K562 (cell line): Measurements from ENCODE around the gene KLK1. TPM values are rescaled to one million over a fixed set of nuclear protein-coding genes. Genes with fewer than 3 reads are reported as not detected.

Experiments used
- ATAC-seq: fragments of 200-7000 bp; cut with Tn5 transposase; 3 replicates; pipeline ENCODE4 v1.9.1; 2020; ENCODE audit warnings: moderate library complexity
- BruUV-seq: library from RNA; stranded (reverse); fragments of 400-500 nt; replicated peaks from 2 replicates; lab custom pipeline; 2021; lab: Mats Ljungman, UMichigan
- CTCF ChIA-PET: fragments of 300-600 bp; formaldehyde crosslinking; extraction: SDS; loops from one replicate; lab custom pipeline; 2021; ENCODE audit warnings: low intra/inter-chr PET ratio; lab: Yijun Ruan, JAX
- POLR2A ChIA-PET: fragments of 300-600, 350-650 bp; sonication (Branson Sonifier 250); formaldehyde crosslinking; extraction: SDS; loops from one replicate; lab custom pipeline; 2021; ENCODE audit warnings: antibody characterized with exemption, inconsistent platforms; lab: Yijun Ruan, JAX
- DNase-seq, 4 experiments: peaks; one replicate each; pipeline versions ENCODE4 v3.0.0 to v3.0.0-alpha.2; 2011 to 2018; ENCODE audit warnings: low spot score in 3 of 4, mixed read lengths in 3 of 4; ENCODE audit errors: extremely low read depth in 1 of 4
- FAIRE-seq: peaks from 2 replicates; lab custom pipeline; 2011; peaks lifted over from hg19 to GRCh38; lab: Jason Lieb, UNC
- H2AFZ ChIP-seq: 2 replicates; pipeline ENCODE4 v1.6.0; 2011; ENCODE audit warnings: low read depth, low read length, control low read depth, inconsistent platforms
- H3K27ac ChIP-seq: fragments of 200-600 bp; 3 replicates; pipeline ENCODE4 v1.8.0; 2011; ENCODE audit warnings: low read depth, mild to moderate bottlenecking, control low read depth, inconsistent platforms, low read length, moderate library complexity, mixed read lengths; ENCODE audit errors: extremely low read depth
- H3K27me3 ChIP-seq, 2 experiments: fragments of 300-600 bp in 1 of 2; 2 replicates in 1 of 2; 3 replicates in 1 of 2; pipeline versions ENCODE4 v1.6.0 to v1.8.0; 2011; ENCODE audit warnings: inconsistent platforms in 2 of 2, low read length in 2 of 2, mild to moderate bottlenecking in 1 of 2, mixed read lengths in 1 of 2, moderate library complexity in 1 of 2; ENCODE audit not compliant: control insufficient read depth in 2 of 2, insufficient read depth in 2 of 2
- H3K36me3 ChIP-seq: fragments of 300-600 bp; 3 replicates; pipeline ENCODE4 v1.8.0; 2011; ENCODE audit warnings: mild to moderate bottlenecking, low read length, inconsistent platforms; ENCODE audit not compliant: control insufficient read depth, insufficient read depth
- H3K4me1 ChIP-seq, 2 experiments: fragments of 200-600 bp in 1 of 2; replicated peaks in 1 of 2; 2 replicates in 1 of 2; 3 replicates in 1 of 2; pipeline versions ENCODE4 v1.5.1 to v1.8.0; 2011; ENCODE audit warnings: inconsistent platforms in 2 of 2, low read length in 2 of 2, mild to moderate bottlenecking in 1 of 2, mixed read lengths in 1 of 2, moderate library complexity in 1 of 2; ENCODE audit not compliant: control insufficient read depth in 2 of 2, insufficient read depth in 2 of 2
- H3K4me2 ChIP-seq: 2 replicates; pipeline ENCODE4 v1.6.1; 2011; ENCODE audit warnings: low read length, control low read depth, inconsistent platforms, mixed read lengths; ENCODE audit not compliant: insufficient read depth
- H3K4me3 ChIP-seq: fragments of 200-600 bp; sonication (generic), shearing (Covaris generic); 2 replicates; pipeline ENCODE4 v1.5.1; 2016; ENCODE audit warnings: control low read depth, inconsistent platforms
- H3K79me2 ChIP-seq: fragments of 200-600 bp; 3 replicates; pipeline ENCODE4 v1.8.0; 2011; ENCODE audit warnings: low read length, inconsistent platforms; ENCODE audit not compliant: control insufficient read depth, insufficient read depth
- H3K9ac ChIP-seq, 2 experiments: 2 replicates each; pipeline versions ENCODE4 v1.6.0 to v1.6.1; 2011; ENCODE audit warnings: low read depth in 2 of 2, low read length in 2 of 2, control low read depth in 1 of 2, inconsistent platforms in 1 of 2, mild to moderate bottlenecking in 1 of 2, mixed read lengths in 1 of 2; ENCODE audit not compliant: insufficient read depth in 1 of 2
- H3K9me1 ChIP-seq: one replicate; pipeline ENCODE4 v1.6.0; 2011; ENCODE audit warnings: inconsistent platforms, mild to moderate bottlenecking, low read length, moderate library complexity; ENCODE audit not compliant: control insufficient read depth, insufficient read depth
- H3K9me3 ChIP-seq: replicated peaks from 2 replicates; pipeline ENCODE4 v1.5.1; 2011; ENCODE audit warnings: low read depth, low read length, inconsistent platforms; ENCODE audit not compliant: control insufficient read depth, insufficient read depth
- H4K20me1 ChIP-seq: replicated peaks from 2 replicates; pipeline ENCODE4 v1.6.1; 2011; ENCODE audit warnings: low read length, inconsistent platforms, mixed read lengths; ENCODE audit not compliant: control insufficient read depth, insufficient read depth
- ELK1 ChIP-seq: sonication (generic); formaldehyde crosslinking; IDR thresholded peaks from 2 replicates; pipeline ENCODE4 v1.8.1; 2022; ENCODE audit warnings: missing genetic modification reagents
- PCBP1 ChIP-seq: fragments of 200-400 bp; formaldehyde crosslinking; IDR thresholded peaks from 2 replicates; pipeline ENCODE4 v1.6.1; 2018; ENCODE audit warnings: mild to moderate bottlenecking, low read depth, low read length; ENCODE audit not compliant: poor library complexity, severe bottlenecking
- PYGO2 ChIP-seq: fragments of 450-650 bp; IDR thresholded peaks from 2 replicates; pipeline ENCODE4 v1.6.1; 2016; ENCODE audit warnings: mild to moderate bottlenecking, missing genetic modification characterization, moderate library complexity, missing compliant biosample characterization
- ZFX ChIP-seq: sonication (generic); formaldehyde crosslinking; IDR thresholded peaks from 2 replicates; pipeline ENCODE4 v1.8.0; 2022; ENCODE audit warnings: mild to moderate bottlenecking, missing genetic modification reagents, moderate library complexity
- ZNF830 ChIP-seq: fragments of 250-450 bp; sonication (Bioruptor Pico); IDR thresholded peaks from 2 replicates; pipeline ENCODE4 v1.5.0; 2021; ENCODE audit warnings: mild to moderate bottlenecking
- WGBS: fragments of 100-300 bp; shearing (Covaris generic); methylation state at CpG from one replicate; pipeline ENCODE4 v1.1.6; 2016; ENCODE audit warnings: low coverage, mixed read lengths; ENCODE audit not compliant: insufficient coverage; ENCODE audit errors: missing lambda C conversion rate; 5-methylcytosine and 5-hydroxymethylcytosine counted together
- in situ Hi-C: fragments of 300-500 bp; cut with MboI; formaldehyde crosslinking; loops from 4 replicates; pipeline ENCODE4 v1.15.0; 2018; ENCODE audit warnings: inconsistent platforms, mixed read lengths
- intact Hi-C: fragments of 100-400 bp; cut with micrococcal nuclease; formaldehyde crosslinking; loops from 2 replicates; pipeline ENCODE4 v1.14.2; 2022
- polyA plus RNA-seq, 8 experiments: library from polyadenylated mRNA; depleted of rRNA in 4 of 8; stranded (reverse) in 5 of 8; unstranded in 3 of 8; fragments of >200 nt; fragmentation: Nextera tagmentation in 2 of 8; fragmentation: Illumina TruSeq in 1 of 8; extraction: Ambion mirVana in 2 of 8; extraction: Trizol in 1 of 8; gene quantifications; 2 replicates each; pipeline versions ENCODE4 v1.2.1 to v1.2.3, GENCODE V29; 2011 to 2014; ENCODE audit warnings: inconsistent platforms in 1 of 8, missing spikeins in 1 of 8
- total RNA-seq, 7 experiments: library from RNA; depleted of rRNA in 6 of 7; stranded (reverse); fragments of >200 nt in 6 of 7; fragmentation: Illumina TruSeq in 2 of 7; extraction: Trizol in 2 of 7; gene quantifications; 2 replicates each; pipeline versions ENCODE4 v1.2.1 to v1.2.3, GENCODE V29; 2011 to 2021; ENCODE audit warnings: low replicate concordance in 1 of 7
- TF ChIP-seq, protein P1 (sequence below), 2 experiments: fragments of 250-450 bp in 1 of 2; fragments of 450-650 bp in 1 of 2; sonication (Bioruptor Pico) in 1 of 2; IDR thresholded peaks; 2 replicates each; pipeline versions ENCODE4 v1.6.1 to v1.8.0; 2016 to 2021; ENCODE audit warnings: mild to moderate bottlenecking in 2 of 2, moderate library complexity in 2 of 2, missing compliant biosample characterization in 1 of 2, missing genetic modification characterization in 1 of 2

Gene KLK1
- total and polyA plus RNA-seq, 9 of the 15 experiments (the other 6 are each of a cell fraction or from before 2014, with no cell fraction given): 0.87 to 15.4 (median 9.1) TPM

GRCh38 chr19:50832666-50833065 is 9.1 kb upstream of the KLK1 start:
- H3K9ac ChIP-seq: no peak overlapping the region
- no peak overlapping the region for H3K27ac ChIP-seq
- H2AFZ ChIP-seq: no peak overlapping the region
- no peak for DNase-seq
- no peak overlapping the region for H3K4me2 ChIP-seq
- ChIA-PET CTCF (no interaction called here), POLR2A (interaction anchor here (0.6 to 1.3 kb wide), 2 partner anchors 12 to 24 kb away, joined by 3 to 5 read pairs; no protein-coding TSS in a partner anchor)
- in situ Hi-C loops: no loop called here
- no peak for FAIRE-seq
- no TSS peak for BruUV-seq
- no peaks in the 10 kb centered on the region; the same call in 1 of the 2 replicates for H4K20me1 ChIP-seq
- no peaks in the 10 kb centered on the region for H3K9me3 ChIP-seq
- H3K4me3 ChIP-seq: no peak overlapping the region
- no peaks in the 10 kb centered on the region for H3K36me3 ChIP-seq
- ATAC-seq: no peak
- H3K4me1 ChIP-seq: peaks cover 14 to 21% of the 10 kb centered on the region in 2 experiments; a peak in 4 of 5 replicates
- no peaks in the 10 kb centered on the region for H3K79me2 ChIP-seq
- 53% methylated on average over 8 of the region's 8 CpGs for WGBS
- intact Hi-C loops: no loop called here
- no peaks in the 10 kb centered on the region for H3K9me1 ChIP-seq
- TF ChIP-seq ZFX (CRISPR knock-in tag): no peak
- no peak for TF ChIP-seq ELK1
- no peak for TF ChIP-seq PYGO2 (tag)
- no peak for TF ChIP-seq ZNF830 (CRISPR knock-in tag)
- TF ChIP-seq, protein P1, sequence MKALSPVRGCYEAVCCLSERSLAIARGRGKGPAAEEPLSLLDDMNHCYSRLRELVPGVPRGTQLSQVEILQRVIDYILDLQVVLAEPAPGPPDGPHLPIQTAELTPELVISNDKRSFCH (CRISPR knock-in tag; IDR thresholded peaks at IDR 0.05): no peak
- TF ChIP-seq, protein P1 (tag; IDR thresholded peaks at IDR 0.05): no peak
- no peak for TF ChIP-seq PCBP1
- H3K27me3 ChIP-seq: peaks cover 0 to 12% of the 10 kb centered on the region in 2 experiments; a peak in 3 of 5 replicates
